GM21717 (cell line): ENCODE measurements around the gene MARCKSL1.
"Not testable (repeated sequence)": the region's sequence is repeated elsewhere in the genome, so short reads cannot be mapped to it uniquely, and the experiment has no call there.

Experiments used
- ATAC-seq: cut with Tn5 transposase; IDR thresholded peaks from one replicate; pipeline ENCODE4 v1.9.1; 2021; ENCODE audit warnings: mild to moderate bottlenecking, moderate library complexity; ENCODE audit not compliant: unreplicated experiment

The MARCKSL1 gene

GRCh38 chr1:32335790-32336590, at the start of gene MARCKSL1:
TSS of gene MARCKSL1 (minus strand) at chr1:32336233. CDS start at chr1:32336033, 200 bp downstream.
- peak; percentile 34 for ATAC-seq

- ATAC-seq: no peak
Observed at GRCh38 chr1:32380057-32380456, 44.0 kb upstream of the MARCKSL1 start.

GRCh38 chr1:32377541-32378220, 41.6 kb upstream of the MARCKSL1 start:
- no peak for ATAC-seq

- ATAC-seq: no peak
Observed at GRCh38 chr1:32376199-32376598, 40.2 kb upstream of the MARCKSL1 start.

GRCh38 chr1:32373996-32374592, 38.1 kb upstream of the MARCKSL1 start:
- no peak for ATAC-seq

GRCh38 chr1:32372149-32372756, 36.2 kb upstream of the MARCKSL1 start:
- ATAC-seq: no peak

- no peak for ATAC-seq
Observed at GRCh38 chr1:32367912-32368635, 32.0 kb upstream of the MARCKSL1 start.

- ATAC-seq: no peak
Observed at GRCh38 chr1:32365445-32365844, 29.4 kb upstream of the MARCKSL1 start.

GRCh38 chr1:32364836-32365235, 28.8 kb upstream of the MARCKSL1 start:
- ATAC-seq: no peak

- no peak for ATAC-seq
Observed at GRCh38 chr1:32363713-32364112, 27.7 kb upstream of the MARCKSL1 start.

- ATAC-seq: no peak
Observed at GRCh38 chr1:32362474-32363313, 26.7 kb upstream of the MARCKSL1 start, which contains the start of the genes FAM229A and TSSK3. TSS of gene FAM229A (minus strand) at chr1:32362485. CDS start at chr1:32362091, 394 bp downstream. TSS of gene TSSK3 (plus strand) at chr1:32362539. CDS start at chr1:32362702, 163 bp downstream.

- ATAC-seq: no peak
Observed at GRCh38 chr1:32361674-32362473, 25.8 kb upstream of the MARCKSL1 start.

GRCh38 chr1:32361308-32361673, 25.3 kb upstream of the MARCKSL1 start:
- no peak for ATAC-seq

GRCh38 chr1:32358435-32358834, 22.4 kb upstream of the MARCKSL1 start:
- no peak for ATAC-seq

- no peak for ATAC-seq
Observed at GRCh38 chr1:32357614-32358013, 21.6 kb upstream of the MARCKSL1 start.

GRCh38 chr1:32356478-32356877, 20.4 kb upstream of the MARCKSL1 start:
- ATAC-seq: no peak

GRCh38 chr1:32355778-32356177, 19.7 kb upstream of the MARCKSL1 start:
- ATAC-seq: not testable (repeated sequence)

GRCh38 chr1:32353886-32354570, 18.0 kb upstream of the MARCKSL1 start:
- ATAC-seq: no peak
